ENCODE measurements around the gene PKD1L1.

- TF ChIP-seq CTCF (IDR thresholded peaks at IDR 0.05; ENCODE audit: poor library complexity, severe bottlenecking): no peak
- no peak for TF ChIP-seq EZH2 (IDR thresholded peaks at IDR 0.05; ENCODE audit: borderline replicate concordance, insufficient read depth, low read length, poor library complexity, severe bottlenecking)
- no peak for TF ChIP-seq RAD21 (conservative IDR thresholded peaks at IDR 0.05)
- no peak for TF ChIP-seq REST (IDR thresholded peaks at IDR 0.05; ENCODE audit: borderline replicate concordance)
- no peak for TF ChIP-seq POLR2AphosphoS5 (IDR thresholded peaks at IDR 0.05)
- TF ChIP-seq MXI1 (conservative IDR thresholded peaks at IDR 0.05; ENCODE audit: poor library complexity, severe bottlenecking): no peak
These were observed 118.3 kb downstream of the PKD1L1 start for GRCh38 chr7:47830015-47830414.

All from neural cell (in vitro differentiated cells).